NCI-H1436 (cell line): ENCODE data around the gene IQSEC2.

Experiments used
- DNase-seq: peaks from one replicate; lab custom pipeline; 2025; lab: John Stamatoyannopoulos, UW

IQSEC2 gene

DNA sequence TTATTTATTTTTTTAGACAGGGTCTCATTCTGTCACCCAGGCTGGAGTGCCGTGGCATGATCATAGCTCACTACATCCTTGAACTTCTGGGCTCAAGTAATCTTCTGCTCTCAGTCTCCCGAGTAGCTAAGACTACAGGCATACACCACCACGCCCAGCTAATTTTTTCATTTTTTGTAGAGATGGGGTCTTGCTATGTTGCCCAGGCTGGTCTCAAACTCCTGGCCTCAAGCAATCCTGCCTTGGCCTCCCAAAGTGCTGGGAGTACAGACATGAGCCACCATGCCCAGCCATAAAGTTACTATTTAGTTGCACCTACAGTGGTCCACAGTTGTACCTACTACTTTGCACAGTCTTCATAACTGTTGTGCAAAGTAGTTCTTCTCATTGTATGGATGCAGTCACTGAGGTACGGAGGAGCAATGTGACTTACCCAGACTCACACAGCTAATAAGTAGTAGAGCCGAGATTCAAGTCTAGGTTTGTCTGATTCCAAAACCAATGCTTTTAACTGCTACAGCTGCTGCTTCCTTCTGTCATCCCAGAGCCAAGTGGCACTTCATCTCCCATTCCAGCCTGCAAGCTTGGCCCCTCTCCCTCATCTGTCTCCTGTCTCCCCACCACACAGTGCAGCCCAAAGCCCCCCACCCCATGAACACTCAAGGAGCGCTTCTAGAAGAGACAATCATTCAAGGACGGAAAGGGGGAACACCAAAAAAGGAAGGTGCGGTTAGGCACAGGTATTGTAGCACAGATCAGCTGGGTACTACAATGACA is 24.0 kb upstream of the IQSEC2 start:
- DNase-seq, result no peak

DNA sequence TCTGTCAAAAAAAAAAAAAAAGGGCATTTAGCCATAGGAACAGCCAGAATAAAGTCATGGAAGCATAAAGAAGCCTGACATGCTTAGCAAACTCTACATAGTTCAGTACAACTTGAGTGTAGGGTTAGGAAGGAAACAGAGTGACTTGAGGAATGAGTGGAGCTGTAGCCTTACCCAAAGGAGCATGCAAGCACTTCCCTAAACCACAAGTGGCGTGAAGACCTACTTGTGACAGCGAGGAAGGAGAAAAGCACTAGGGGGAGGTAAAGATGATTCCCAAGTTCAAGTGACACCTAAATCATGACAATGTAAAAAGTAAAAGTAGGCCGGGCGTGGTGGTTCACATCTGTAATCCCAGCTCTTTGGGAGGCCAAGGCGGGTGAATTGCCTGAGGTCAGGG is 21.8 kb upstream of the IQSEC2 start:
- no peak for DNase-seq

DNA sequence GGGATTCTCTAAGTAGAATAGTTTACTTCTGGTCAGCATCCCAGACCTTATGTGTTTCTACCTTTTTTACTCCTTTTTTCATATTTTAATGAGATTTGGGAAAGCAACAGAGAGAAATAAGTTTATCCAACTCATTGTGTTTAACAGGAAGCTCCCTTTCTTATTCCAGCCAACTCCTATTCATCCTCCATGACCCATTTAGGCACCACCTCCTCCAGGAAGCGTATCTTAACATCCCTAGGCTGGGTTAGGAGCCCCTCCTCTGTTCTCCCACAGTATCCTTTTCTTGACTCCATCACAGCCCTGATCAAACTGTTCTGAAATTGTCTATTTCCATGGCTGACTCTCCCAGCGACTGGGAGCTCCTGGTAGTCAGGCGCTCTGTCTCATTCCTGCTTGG is 18.8 kb upstream of the IQSEC2 start:
- DNase-seq, result no peak

DNA sequence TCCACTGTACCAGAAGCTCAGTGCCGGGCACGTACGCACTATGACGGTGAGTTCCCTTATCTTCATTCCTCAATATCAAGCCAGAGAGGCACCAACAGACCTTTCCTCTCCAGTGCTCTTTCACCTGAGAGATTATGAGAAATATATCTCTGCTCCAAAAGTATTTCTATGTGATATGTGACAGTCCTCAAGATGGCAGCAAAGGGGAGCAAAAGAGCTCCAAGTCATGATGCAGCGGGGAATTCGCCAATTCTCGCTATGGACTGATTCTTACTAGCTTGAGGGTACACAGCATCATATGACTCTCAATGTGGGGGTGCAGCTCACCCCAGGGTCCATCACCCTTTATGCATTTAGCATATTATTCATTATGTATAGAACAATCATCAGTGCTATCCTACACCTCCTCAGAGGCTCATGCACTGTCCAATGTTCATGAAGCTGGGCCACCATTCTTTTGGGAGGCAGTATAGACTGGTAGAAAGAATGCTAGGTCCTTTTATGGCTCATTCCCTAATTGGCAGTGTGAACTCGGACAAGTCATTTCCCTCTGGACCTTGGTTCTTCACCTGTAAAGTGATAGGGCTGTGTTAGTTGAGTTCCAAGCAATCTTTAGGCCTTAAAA is 12.8 kb upstream of the IQSEC2 start:
- no peak for DNase-seq

DNA sequence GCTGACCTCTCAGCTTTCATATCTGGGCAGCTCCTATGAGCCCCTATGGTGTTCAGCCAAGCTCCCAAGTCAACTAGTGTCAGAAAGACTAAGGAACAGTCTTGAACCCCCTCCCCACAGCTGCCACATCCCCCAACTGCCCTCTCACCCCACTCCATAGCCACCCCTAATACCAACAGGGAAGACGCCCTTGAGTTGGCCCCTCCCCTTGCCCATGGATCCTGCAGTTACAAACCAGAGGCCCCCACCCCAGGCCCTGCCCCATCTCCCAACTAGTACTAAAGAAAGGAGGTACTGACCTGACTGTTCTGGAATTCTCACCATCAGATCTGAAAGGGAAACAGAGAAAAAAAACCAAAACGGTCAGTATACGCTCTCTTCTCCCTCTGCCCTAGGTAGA is 10.2 kb upstream of the IQSEC2 start:
- DNase-seq, result no peak

DNA sequence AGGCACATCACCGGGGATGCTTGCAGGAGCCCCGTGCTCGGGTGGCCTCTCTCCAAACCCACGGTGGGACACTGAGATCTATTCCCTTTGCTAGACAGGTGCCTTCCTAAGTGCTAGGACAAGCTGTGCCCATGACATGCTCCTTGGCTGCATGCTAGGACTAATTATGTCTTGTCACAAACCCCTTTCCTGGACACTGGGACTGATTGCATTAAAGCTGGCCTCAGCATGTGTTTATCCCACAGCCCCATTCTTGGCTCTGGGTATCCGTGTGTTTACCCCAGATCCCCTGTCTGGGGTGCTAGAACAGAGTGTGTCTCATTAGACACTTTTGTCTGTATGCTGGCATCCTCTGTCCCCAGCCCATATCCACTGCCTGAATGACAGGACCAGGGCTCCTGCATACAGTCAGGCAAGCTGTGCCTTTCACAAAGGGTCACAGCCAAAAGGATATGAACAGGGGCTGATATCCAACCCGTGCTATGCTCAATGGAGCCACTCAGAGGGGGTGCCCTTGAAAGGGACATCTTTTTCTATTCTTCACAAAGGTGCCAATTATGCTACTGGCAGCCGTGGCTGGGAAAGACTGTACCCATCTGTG is 9.2 kb upstream of the IQSEC2 start:
- DNase-seq, result no peak

DNA sequence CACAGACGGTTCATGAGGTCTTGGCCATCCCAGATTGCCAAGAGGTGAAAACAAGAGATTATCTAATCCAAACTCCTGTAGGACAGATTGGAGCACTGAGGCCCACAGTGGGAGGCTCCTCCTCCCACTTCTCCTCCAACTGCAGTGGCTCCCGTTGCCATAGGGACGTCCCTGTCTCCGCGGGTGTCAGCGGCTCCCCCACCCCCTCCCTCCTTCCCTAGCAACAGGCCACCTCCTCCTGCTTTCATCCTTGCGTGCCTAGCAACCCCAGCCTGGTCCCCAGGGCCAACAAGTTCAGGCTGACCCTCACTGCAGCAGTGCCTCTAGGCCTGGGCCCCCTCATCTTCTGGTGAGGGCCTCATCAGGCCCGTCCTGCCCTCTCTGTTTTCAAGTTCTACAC is 6.8 kb upstream of the IQSEC2 start:
- DNase-seq, result peak; percentile 66

DNA sequence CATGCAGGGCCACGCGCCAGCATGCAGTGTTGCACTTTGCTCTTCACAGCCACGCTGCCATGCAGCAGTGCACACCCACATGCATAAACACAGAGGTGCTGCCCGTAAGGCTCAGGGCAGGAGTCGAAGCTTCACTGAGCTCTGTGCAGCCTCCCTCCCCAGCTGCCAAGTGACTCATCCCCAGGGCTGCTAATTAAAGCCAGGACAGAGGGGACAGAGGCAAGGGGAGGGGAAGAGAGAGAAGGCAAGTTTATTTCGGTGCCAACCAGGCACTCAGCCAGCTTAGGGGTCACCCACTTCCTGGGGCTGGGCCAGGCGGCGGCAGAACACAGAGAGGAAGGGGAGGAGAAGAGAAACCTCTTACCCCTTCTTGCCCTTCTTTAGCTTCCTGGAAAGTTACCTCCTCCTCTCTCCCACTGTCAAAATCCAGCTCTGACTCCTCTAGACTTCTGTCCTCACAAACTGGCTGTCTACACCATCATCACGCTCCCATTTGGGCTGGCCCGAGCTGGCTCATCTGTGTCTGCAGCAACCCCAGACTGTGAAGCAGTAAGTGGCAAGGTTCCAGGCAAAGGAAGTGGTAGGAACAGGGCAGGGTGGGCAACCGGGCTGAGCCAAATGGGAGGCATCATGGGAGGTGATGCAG is 6.2 kb upstream of the IQSEC2 start:
- DNase-seq, result peak; percentile 15

DNA sequence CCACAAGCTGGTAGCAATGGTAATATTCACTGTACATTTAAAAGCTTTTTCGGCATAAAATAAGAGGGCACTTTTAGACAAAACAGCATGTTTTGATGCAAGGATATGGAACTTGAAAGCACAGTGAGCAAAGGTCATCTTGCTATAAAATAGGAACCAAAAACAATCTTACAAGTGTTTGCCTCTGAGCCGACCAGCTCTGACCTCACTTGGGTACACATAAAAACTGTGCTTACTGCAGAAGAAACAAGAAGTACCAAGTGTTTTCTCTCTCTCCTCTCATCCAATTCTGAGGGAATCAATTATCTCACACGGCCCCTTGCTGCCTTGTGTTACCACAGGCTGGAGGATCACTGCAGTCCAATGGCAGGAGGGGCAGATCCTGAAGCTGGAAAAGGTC is 4.8 kb upstream of the IQSEC2 start:
- no peak for DNase-seq

DNA sequence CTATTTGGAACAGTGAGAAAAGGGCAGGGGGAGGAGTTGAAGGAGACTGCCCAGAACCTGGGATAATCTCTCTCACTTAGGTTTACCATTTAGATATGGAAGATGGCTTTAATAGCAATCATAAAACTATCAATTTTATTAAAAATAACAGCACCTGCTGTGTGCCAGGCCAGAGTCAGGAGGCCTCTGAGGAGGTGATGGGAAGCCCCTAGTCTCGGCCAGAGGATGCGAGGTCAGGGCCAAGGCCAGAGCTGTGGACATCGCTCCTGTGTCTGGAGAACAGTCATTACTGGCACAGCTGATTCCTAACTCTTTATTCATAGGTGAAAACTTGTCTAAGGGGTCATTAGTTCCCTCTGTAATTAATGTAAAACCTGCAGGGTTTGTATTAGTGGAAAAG is 4.2 kb upstream of the IQSEC2 start:
- no peak for DNase-seq

DNA sequence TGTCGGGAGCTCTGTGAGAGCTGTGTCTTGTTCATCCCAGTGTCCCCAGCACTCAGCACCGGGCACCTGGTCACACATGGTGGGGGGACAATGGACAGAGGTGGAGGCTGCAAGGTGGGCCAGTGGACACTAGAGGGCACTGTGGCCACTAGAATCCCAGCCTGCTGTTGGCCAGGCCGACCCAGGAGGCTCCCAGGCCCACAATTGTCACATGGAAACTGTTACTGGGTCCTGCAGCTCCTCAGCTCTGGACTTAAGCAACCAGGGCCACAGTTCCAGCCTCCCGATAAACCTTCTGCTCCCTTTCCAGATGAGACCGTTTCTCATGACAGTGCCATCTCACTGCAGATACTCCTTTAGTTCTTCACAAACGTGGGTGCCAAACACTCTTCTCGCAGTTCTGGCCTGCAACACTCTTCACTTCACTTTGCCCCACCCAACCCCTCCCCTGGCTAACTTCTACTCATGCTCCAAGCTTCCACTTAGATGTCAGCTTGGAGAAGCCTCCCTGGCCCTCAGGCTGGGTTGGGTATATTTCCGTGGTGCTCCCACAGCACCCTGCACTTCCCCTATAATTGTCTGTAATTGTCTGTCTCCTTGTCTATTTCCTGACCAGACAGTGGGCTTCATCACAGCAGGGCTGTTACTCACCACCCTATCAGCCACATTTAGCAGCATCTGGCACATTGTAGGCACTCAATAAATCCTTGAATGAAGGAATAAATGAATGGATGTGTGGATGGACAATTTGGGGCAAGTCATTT is 3.5 kb upstream of the IQSEC2 start:
- DNase-seq, result peak; percentile 40

DNA sequence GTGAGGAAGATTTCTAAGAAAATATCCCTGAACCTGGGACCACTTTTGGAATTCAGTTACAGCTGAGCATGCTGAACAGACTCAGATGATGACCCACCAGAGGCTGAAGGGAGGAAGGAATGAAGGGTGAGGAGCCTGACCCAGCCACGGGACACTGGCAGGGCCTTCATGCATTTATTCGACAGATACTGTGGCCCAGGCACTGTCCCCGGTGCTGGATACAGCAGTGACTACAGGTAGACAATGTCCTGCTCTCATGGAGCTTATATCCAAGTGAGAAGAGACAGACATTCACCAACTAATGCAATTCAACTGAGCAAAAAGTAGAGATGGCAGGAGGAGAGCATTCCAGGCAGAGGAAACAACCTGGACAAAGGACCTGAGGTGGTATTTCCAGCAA is 2.2 kb upstream of the IQSEC2 start:
- DNase-seq, result no peak

DNA sequence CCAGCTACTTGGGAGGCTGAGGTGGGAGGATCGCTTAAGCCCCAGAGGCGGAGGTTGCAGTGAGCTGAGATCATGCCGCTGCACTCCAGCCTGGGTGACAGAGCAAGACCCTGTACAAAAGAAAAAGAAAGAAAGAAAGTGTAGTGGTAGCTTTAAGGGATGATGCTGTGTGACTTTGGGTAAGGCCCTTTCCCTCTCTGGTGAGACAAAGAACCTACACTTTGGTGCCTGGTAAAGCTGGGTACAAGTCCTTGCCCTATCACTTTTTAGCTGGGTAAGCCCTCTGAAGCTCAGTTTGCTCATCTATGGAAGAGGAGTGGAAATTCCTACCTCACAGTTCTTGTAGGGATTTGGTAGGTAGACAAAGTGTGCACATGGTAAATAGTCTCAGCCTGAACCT is 1.7 kb upstream of the IQSEC2 start:
- no peak for DNase-seq

DNA sequence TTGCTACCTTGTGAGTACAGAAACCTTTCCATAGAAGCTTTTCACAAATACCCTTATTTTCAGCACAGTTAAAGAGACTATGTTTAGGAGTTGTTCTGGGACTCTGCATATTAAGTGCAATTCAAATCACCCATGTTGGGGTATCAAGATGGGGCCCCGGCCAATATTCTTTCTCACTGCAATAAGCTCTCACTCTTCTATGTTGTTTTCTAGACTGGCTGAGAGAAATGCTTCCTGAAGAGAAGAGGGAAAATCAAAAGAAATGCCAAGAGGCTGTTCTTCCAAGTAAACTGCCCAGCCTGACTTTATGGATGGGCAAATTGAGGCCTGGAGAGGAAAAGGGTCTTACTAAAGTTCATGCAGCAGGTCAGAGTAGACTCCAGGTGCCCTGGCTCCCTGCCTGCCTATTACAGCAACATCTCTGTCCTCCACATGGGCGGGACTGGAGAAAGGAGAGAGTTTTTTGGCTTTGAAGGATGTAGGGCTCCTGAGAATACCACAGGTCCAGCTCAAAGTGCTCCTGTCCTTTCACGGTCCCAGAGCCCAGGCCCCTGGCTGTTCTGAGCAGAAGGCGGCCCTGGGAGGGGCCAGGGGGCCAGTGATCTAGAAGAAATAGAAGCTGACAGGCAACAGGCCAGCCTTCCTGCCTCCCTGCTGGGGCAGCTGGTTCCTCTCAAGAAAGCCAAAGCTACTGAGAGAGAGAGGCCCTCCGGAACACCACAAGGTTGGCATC is 745 bp upstream of the IQSEC2 start:
- DNase-seq, result no peak

DNA sequence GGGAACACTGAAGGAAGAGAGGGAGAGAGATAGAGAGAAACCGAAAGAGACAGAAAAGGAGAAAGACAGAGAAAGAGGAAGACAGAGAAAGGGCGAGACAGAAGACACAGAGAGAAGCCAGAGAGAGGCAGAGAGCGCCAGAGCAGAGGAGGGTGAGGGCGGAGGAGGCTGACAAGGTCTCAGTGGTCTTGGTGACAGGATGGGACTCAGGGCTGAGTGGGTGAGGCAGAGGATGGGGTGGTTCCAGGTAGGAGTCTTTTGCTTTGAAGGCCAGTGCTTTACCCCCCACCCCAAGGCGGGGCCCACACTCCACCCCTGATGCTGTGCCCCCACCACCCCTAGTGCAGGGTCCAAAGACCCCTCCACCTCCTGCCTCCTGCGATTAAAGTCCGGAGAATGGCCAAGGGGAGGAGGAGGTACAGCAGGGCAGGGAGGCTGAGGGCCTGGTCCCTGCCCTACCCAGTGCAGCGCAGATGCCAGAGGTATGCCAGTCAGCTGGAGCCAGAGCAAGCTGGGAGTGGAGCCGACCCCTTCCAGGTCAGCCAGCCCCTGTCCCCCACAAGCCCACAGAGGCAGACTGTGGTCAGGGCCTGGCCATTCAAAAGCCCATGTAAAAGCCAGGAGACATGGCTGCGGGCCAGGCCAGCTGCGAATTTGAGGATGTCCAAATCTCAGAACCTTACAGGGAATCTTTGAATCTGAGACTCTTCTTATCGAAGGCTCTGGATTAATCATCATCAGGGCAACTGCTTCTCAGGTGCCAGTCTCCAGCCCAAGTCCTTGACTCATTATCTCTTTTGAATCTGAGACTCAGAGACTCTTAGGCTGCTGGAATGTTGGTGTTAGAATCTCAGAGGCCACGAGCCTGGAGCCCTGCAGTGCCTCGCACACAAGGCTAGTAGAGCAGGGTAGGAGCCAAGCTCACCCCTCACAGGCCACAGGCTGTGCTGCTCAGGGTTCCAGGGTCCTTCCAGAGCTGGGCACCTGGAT is 758 bp downstream of the IQSEC2 start:
- no peak for DNase-seq

DNA sequence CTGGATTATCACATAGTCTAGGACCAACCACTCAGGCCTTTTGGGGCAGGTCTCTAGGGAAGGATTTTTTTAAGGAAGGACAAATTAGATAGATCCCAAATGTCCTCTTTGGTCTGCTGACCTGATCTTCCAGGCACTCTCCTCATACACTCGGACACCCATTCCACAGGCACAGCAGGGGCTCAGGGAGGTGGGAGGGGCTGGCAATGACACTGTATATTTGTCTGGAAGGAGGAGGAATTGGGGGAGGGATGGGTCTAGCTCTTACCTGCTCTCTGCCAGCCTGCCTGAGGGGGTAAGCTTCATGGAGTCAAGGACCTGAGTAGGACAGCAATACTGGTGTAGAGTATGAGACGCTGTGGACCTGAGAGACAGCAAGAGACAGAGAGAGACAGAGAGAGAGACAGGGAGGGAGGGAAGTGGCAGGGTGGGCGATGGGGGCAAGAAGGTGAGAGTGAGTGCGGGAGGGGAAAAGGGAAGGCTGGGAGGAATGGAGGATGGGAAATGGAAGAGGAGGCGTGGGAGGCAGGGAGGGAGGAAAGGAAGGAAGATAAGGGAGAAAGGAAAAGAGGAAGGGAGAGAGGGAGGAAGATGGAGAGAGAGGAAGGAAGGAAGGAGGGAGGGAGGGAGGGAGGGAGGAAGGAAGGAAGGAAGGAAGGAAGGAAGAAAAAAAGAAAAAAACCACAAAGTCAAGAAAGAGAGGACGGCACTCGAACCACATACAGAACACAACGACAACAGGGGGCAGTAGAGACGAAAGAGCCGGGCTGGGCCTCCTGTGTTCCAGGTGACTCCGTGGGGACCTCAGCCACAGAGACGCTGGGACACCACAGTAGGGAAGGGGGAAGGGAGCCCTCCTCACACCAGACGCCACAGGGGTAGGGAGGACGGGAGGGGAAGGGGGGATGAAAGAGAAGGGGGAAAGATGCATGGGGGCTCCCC is 1.8 kb downstream of the IQSEC2 start:
- no peak for DNase-seq

DNA sequence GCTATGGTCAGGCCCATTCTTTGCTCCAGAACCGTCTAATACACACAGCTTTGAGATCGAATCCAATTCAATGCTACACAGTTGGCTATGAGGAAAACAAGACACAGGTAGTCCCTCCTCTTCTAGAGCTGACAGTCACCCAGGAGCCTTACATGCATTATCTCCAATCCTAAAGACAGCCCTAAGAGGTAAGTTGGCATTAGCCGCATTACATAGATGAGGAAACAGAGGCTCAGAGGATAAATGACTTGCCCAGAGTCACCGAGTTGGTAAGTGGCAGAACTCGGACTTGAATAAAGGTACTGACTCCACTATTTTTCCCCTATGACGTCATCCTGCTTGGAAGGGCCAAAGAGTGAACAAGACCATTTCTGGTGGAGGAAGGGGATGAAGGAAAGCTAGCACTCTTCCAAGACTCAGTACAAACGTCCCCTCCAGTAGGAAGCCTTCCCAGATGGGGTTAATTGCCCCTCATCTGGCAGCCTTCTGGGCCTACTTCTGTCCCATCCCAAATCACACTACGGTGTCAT is 8.5 kb downstream of the IQSEC2 start:
- DNase-seq, result no peak

DNA sequence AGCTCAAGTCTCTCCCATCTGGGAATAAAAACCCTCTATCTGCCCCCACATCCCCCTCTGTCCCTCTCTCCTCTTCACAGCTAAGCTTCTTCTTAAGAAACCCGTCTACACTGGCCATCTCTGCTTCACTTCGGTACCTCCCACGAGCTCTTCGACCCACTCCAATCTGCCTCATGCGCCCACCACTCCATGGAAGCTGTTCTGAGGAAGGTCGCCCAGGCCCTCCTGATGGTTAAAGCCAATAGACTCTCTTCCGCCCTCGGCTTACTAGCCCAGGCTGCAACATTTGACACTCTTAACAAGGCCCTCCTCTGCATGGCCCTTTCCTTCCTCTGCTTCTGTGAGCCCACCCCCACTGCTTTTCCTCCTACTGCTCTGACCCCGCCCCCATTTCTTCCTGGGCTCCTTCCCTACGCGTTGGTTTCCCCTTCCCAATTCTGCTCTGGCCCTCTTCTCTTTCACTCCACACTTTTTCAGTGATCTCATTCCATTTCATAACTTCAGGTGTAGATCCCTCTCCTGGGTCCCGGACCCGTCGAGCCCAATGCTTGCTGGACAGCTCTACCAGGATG is 11.8 kb downstream of the IQSEC2 start:
- no peak for DNase-seq

DNA sequence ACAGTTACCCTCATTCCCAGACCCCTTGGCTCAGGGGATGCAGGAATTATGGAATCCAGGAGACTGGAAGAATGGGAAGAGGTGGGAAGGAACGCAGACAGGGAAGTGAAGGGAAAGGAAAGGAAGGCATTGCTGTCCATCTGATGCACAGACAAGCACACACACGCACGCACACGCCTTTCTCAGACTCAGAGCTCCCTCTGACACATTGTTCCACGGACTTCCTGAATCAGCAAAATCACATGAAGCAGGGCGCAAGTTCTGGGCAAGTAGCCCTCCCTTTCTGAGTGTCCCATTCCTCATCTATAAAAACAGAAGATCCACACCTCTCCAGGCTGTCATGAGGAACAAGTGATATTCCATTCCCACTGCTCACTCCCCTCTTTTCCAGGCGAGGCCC is 13.2 kb downstream of the IQSEC2 start:
- DNase-seq, result no peak
